ENCODE results near the gene NADSYN1. TPM values are rescaled to one million over a fixed set of nuclear protein-coding genes. Genes with fewer than 3 reads are reported as not detected.

NADSYN1 gene
- total RNA-seq, 3 donors from 2014 or later: 112 to 210 (median 141) TPM

- Histone ChIP-seq H3K4me1 (ENCODE audit: low read depth) (no peaks in the 10 kb centered on the region), H3K4me3 (no peak overlapping the region), H3K36me3 (ENCODE audit: low read depth) (peaks cover 16% of the 10 kb centered on the region), H3K9me3 (no peaks in the 10 kb centered on the region)
- no peak for DNase-seq
- ATAC-seq: no peak
- no peak for TF ChIP-seq CTCF (IDR thresholded peaks at IDR 0.05)
- intact Hi-C loops (cut with DNase I, micrococcal nuclease): no loop called here
These were observed 29.2 kb downstream of the NADSYN1 start for GRCh38 chr11:71482216-71482615.

- no peak for ATAC-seq
- H3K9me3 ChIP-seq: no peaks in the 10 kb centered on the region
- H3K4me3 ChIP-seq: no peak overlapping the region
- intact Hi-C loops (cut with DNase I, micrococcal nuclease): no loop called here
- no peaks in the 10 kb centered on the region for H3K4me1 ChIP-seq (ENCODE audit: low read depth)
- TF ChIP-seq CTCF (IDR thresholded peaks at IDR 0.05): no peak
- H3K36me3 ChIP-seq (ENCODE audit: low read depth): peaks cover 16% of the 10 kb centered on the region
- DNase-seq: no peak
These were observed 29.9 kb downstream of the NADSYN1 start for GRCh38 chr11:71482746-71483364.

GRCh38 chr11:71483692-71484091 lies 30.7 kb downstream of the NADSYN1 start:
- intact Hi-C loops (cut with DNase I, micrococcal nuclease): no loop called here
- no peak for TF ChIP-seq CTCF (IDR thresholded peaks at IDR 0.05)

GRCh38 chr11:71484248-71485062 lies 31.5 kb downstream of the NADSYN1 start:
- intact Hi-C loops (cut with DNase I, micrococcal nuclease): no loop called here
- Histone ChIP-seq H3K9me3 (no peaks in the 10 kb centered on the region), H3K36me3 (ENCODE audit: low read depth) (peaks cover 11% of the 10 kb centered on the region), H3K4me1 (ENCODE audit: low read depth) (no peaks in the 10 kb centered on the region), H3K4me3 (no peak overlapping the region)
- no peak for DNase-seq
- peak; percentile 15 for ATAC-seq
- TF ChIP-seq CTCF (IDR thresholded peaks at IDR 0.05): no peak

More at GRCh38 chr11:71483692-71484091, 30.7 kb downstream of the NADSYN1 start:
- Histone ChIP-seq H3K4me3 (no peak overlapping the region), H3K4me1 (ENCODE audit: low read depth) (no peaks in the 10 kb centered on the region), H3K9me3 (no peaks in the 10 kb centered on the region), H3K36me3 (ENCODE audit: low read depth) (peaks cover 14% of the 10 kb centered on the region)
- ATAC-seq (no peak), DNase-seq (no peak)

GRCh38 chr11:71485063-71485399 lies 32.0 kb downstream of the NADSYN1 start:
- H3K4me1 ChIP-seq (ENCODE audit: low read depth): no peaks in the 10 kb centered on the region
- DNase-seq (no peak), ATAC-seq (no peak)
- no peak for TF ChIP-seq CTCF (IDR thresholded peaks at IDR 0.05)
- peaks cover 11% of the 10 kb centered on the region for H3K36me3 ChIP-seq (ENCODE audit: low read depth)
- no peaks in the 10 kb centered on the region for H3K9me3 ChIP-seq
- intact Hi-C loops (cut with DNase I, micrococcal nuclease): no loop called here
- H3K4me3 ChIP-seq: no peak overlapping the region
